H9 (cell line): ENCODE results near the gene IRF2BP2. TPM values are rescaled to one million over a fixed set of nuclear protein-coding genes. Genes with fewer than 3 reads are reported as not detected.

ENCODE experiments used
- DNase-seq: peaks from one replicate; pipeline ENCODE4 v3.0.0-alpha.2; 2017
- H2AFZ ChIP-seq: one replicate; pipeline ENCODE4 v1.6.1; 2013; ENCODE audit warnings: mild to moderate bottlenecking, low read length, control low read depth, moderate library complexity
- H2AK5ac ChIP-seq: 2 replicates; pipeline ENCODE4 v1.6.1; 2013; ENCODE audit warnings: low read length, control low read depth, mixed read lengths; ENCODE audit not compliant: insufficient read length
- H2BK120ac ChIP-seq: one replicate; pipeline ENCODE4 v1.6.1; 2013; ENCODE audit warnings: low read depth, mild to moderate bottlenecking, low read length, control low read depth, inconsistent platforms; ENCODE audit not compliant: poor library complexity, severe bottlenecking
- H2BK12ac ChIP-seq: 2 replicates; pipeline ENCODE4 v1.6.1; 2013; ENCODE audit warnings: low read length, control low read depth, mixed read lengths, low read depth; ENCODE audit not compliant: insufficient read length
- H2BK15ac ChIP-seq: 2 replicates; pipeline ENCODE4 v1.6.1; 2013; ENCODE audit warnings: low read depth, low read length, control low read depth
- H2BK20ac ChIP-seq: one replicate; pipeline ENCODE4 v1.6.1; 2013; ENCODE audit warnings: low read depth, mild to moderate bottlenecking, low read length, control low read depth, inconsistent platforms; ENCODE audit not compliant: poor library complexity, severe bottlenecking
- H2BK5ac ChIP-seq: 2 replicates; pipeline ENCODE4 v1.6.1; 2013; ENCODE audit warnings: low read length, control low read depth, mixed read lengths; ENCODE audit not compliant: insufficient read length
- H3K14ac ChIP-seq: 2 replicates; pipeline ENCODE4 v1.6.1; 2013; ENCODE audit warnings: low read length, control low read depth; ENCODE audit not compliant: insufficient read depth
- H3K18ac ChIP-seq: 2 replicates; pipeline ENCODE4 v1.6.1; 2013; ENCODE audit warnings: low read depth, mild to moderate bottlenecking, mixed read lengths, low read length, control low read depth; ENCODE audit not compliant: insufficient read length
- H3K23ac ChIP-seq: 2 replicates; pipeline ENCODE4 v1.6.1; 2013; ENCODE audit warnings: low read length, control low read depth, mixed read lengths, low read depth; ENCODE audit not compliant: insufficient read length
- H3K23me2 ChIP-seq: 2 replicates; pipeline ENCODE4 v1.6.1; 2013; ENCODE audit warnings: low read depth, mild to moderate bottlenecking, mixed read lengths, low read length, control low read depth; ENCODE audit not compliant: insufficient read length, poor library complexity, severe bottlenecking
- H3K27ac ChIP-seq: 2 replicates; pipeline ENCODE4 v1.5.1; 2013; ENCODE audit warnings: low read length, control low read depth, mixed read lengths, low read depth; ENCODE audit not compliant: insufficient read length
- H3K27me3 ChIP-seq: 2 replicates; pipeline ENCODE4 v1.6.1; 2013; ENCODE audit warnings: low read length, control low read depth, inconsistent platforms; ENCODE audit not compliant: insufficient read depth
- H3K4ac ChIP-seq: 2 replicates; pipeline ENCODE4 v1.6.1; 2013; ENCODE audit warnings: low read depth, mild to moderate bottlenecking, control low read depth, inconsistent platforms, low read length, moderate library complexity
- H3K4me1 ChIP-seq: 2 replicates; pipeline ENCODE4 v1.6.1; 2013; ENCODE audit warnings: low read length, control low read depth, inconsistent platforms; ENCODE audit not compliant: insufficient read depth
- H3K4me2 ChIP-seq: 2 replicates; pipeline ENCODE4 v1.6.1; 2013; ENCODE audit warnings: low read length, control low read depth, mixed read lengths; ENCODE audit not compliant: insufficient read length, insufficient read depth
- H3K56ac ChIP-seq: 2 replicates; pipeline ENCODE4 v1.6.1; 2013; ENCODE audit warnings: low read depth, mild to moderate bottlenecking, mixed read lengths, low read length, control low read depth; ENCODE audit not compliant: insufficient read length
- H3K79me1 ChIP-seq: 2 replicates; pipeline ENCODE4 v1.6.1; 2013; ENCODE audit warnings: low read depth, mild to moderate bottlenecking, moderate library complexity, low read length, control low read depth, inconsistent platforms; ENCODE audit not compliant: insufficient read depth, poor library complexity, severe bottlenecking
- H3K79me2 ChIP-seq: 2 replicates; pipeline ENCODE4 v1.6.1; 2013; ENCODE audit warnings: low read length, control low read depth, inconsistent platforms; ENCODE audit not compliant: insufficient read depth
- H3K9ac ChIP-seq: 2 replicates; pipeline ENCODE4 v1.6.1; 2013; ENCODE audit warnings: low read length, control low read depth, mixed read lengths; ENCODE audit not compliant: insufficient read length; ENCODE audit errors: extremely low read depth
- H3K9me3 ChIP-seq: one replicate; pipeline ENCODE4 v1.6.1; 2013; ENCODE audit warnings: low read depth, low read length, inconsistent platforms; ENCODE audit not compliant: control insufficient read depth
- H3T11ph ChIP-seq: one replicate; pipeline ENCODE4 v1.6.1; 2013; ENCODE audit warnings: mild to moderate bottlenecking, low read length, control low read depth, inconsistent platforms
- H4K20me1 ChIP-seq: one replicate; pipeline ENCODE4 v1.6.1; 2013; ENCODE audit not compliant: control insufficient read depth, insufficient read length, insufficient read depth
- H4K5ac ChIP-seq: 2 replicates; pipeline ENCODE4 v1.6.1; 2013; ENCODE audit warnings: low read depth, mild to moderate bottlenecking, mixed read lengths, low read length, control low read depth; ENCODE audit not compliant: insufficient read length
- H4K8ac ChIP-seq: replicated peaks from 2 replicates; pipeline ENCODE4 v1.6.1; 2013; ENCODE audit warnings: low read length, control low read depth, mixed read lengths, low read depth; ENCODE audit not compliant: insufficient read length
- H4K91ac ChIP-seq: 2 replicates; pipeline ENCODE4 v1.6.1; 2013; ENCODE audit warnings: low read depth, mild to moderate bottlenecking, moderate library complexity, mixed read lengths, low read length, control low read depth; ENCODE audit not compliant: insufficient read length
- H3K27ac Mint-ChIP-seq, 3 experiments: 2 replicates in 2 of 3; 3 replicates in 1 of 3; pipeline ENCODE4 v1.8.0; 2020 to 2021; ENCODE audit warnings: mixed read lengths in 3 of 3, mild to moderate bottlenecking in 1 of 3, moderate library complexity in 1 of 3
- H3K27me3 Mint-ChIP-seq: 2 replicates; pipeline ENCODE4 v1.8.0; 2021; ENCODE audit warnings: low read depth, mild to moderate bottlenecking, moderate library complexity, mixed read lengths
- H3K36me3 Mint-ChIP-seq, 3 experiments: 2 replicates in 2 of 3; 3 replicates in 1 of 3; pipeline ENCODE4 v1.8.0; 2020 to 2021; ENCODE audit warnings: low read depth in 3 of 3, mixed read lengths in 3 of 3; ENCODE audit not compliant: insufficient read depth in 1 of 3
- H3K4me1 Mint-ChIP-seq, 2 experiments: 2 replicates each; pipeline ENCODE4 v1.8.0; 2020; ENCODE audit warnings: mixed read lengths in 2 of 2
- H3K4me3 Mint-ChIP-seq, 2 experiments: 2 replicates in 1 of 2; 3 replicates in 1 of 2; pipeline ENCODE4 v1.8.0; 2020 to 2021; ENCODE audit warnings: mild to moderate bottlenecking in 2 of 2, mixed read lengths in 2 of 2, moderate library complexity in 1 of 2
- H3K9me3 Mint-ChIP-seq, 2 experiments: 2 replicates in 1 of 2; 3 replicates in 1 of 2; pipeline ENCODE4 v1.8.0; 2020; ENCODE audit warnings: mild to moderate bottlenecking in 2 of 2, mixed read lengths in 2 of 2, moderate library complexity in 1 of 2
- CTCF ChIP-seq: fragments of 200-600 bp; sonication (generic); conservative IDR thresholded peaks from 3 replicates; pipeline ENCODE4 v1.8.0; 2021; ENCODE audit warnings: antibody characterized with exemption, mild to moderate bottlenecking
- WGBS: extraction: QIAGEN DNeasy Blood & Tissue Kit; methylation state at CpG from one replicate; pipeline ENCODE4 v1.1.7; 2013; ENCODE audit warnings: missing lambda C conversion rate, low lambda C conversion rate, mixed read lengths; ENCODE audit not compliant: insufficient read length; ENCODE audit errors: extremely low coverage; 5-methylcytosine and 5-hydroxymethylcytosine counted together
- total RNA-seq: library from RNA; stranded (reverse); gene quantifications from 2 replicates; pipeline ENCODE4 v1.2.1, GENCODE V29; 2021

The IRF2BP2 gene
- total RNA-seq, 1 experiment from 2014 or later, result 80.2 TPM

GRCh38 chr1:234647245-234647644, 37.3 kb upstream of the IRF2BP2 start:
- Histone ChIP-seq H4K5ac (no peak overlapping the region), H2BK5ac (no peak overlapping the region), H3K4me1 (no peaks in the 10 kb centered on the region), H3K27ac (no peak overlapping the region), H3K27me3 (no peaks in the 10 kb centered on the region), H3K14ac (no peak overlapping the region), H3K79me2 (no peaks in the 10 kb centered on the region), H4K8ac (no peak overlapping the region), H3K4me2 (no peak overlapping the region), H2BK12ac (no peak overlapping the region), H2BK15ac (no peak overlapping the region), H4K91ac (no peak overlapping the region), H3K9me3 (no peaks in the 10 kb centered on the region), H3K56ac (no peak overlapping the region), H2AK5ac (no peak overlapping the region), H2AFZ (no peak overlapping the region), H3T11ph (no peak overlapping the region), H3K23ac (no peak overlapping the region), H3K18ac (no peak overlapping the region), H2BK20ac (no peak overlapping the region), H3K79me1 (no peaks in the 10 kb centered on the region), H3K23me2 (no peaks in the 10 kb centered on the region), H3K4ac (no peak overlapping the region), H2BK120ac (no peak overlapping the region), H4K20me1 (no peaks in the 10 kb centered on the region), H3K9ac (no peak overlapping the region)
- Mint-ChIP-seq H3K36me3 (no peaks in the 10 kb centered on the region), H3K27me3 (no peaks in the 10 kb centered on the region), H3K9me3 (peaks cover 3 to 4% of the 10 kb centered on the region in 2 experiments; a peak in 2 of 5 replicates), H3K4me1 (peaks cover 3 to 5% of the 10 kb centered on the region in 2 experiments; a peak in 2 of 4 replicates), H3K27ac (no peak overlapping the region), H3K4me3 (no peak overlapping the region)
- no peak for TF ChIP-seq CTCF
- no CpG with 5 or more reads among the region's 3 CpGs for WGBS
- DNase-seq, result no peak
